B cell (primary cell): ENCODE measurements around the gene HLA-DOB. TPM values are rescaled to one million over a fixed set of nuclear protein-coding genes. Genes with fewer than 3 reads are reported as not detected.

Experiments
- ATAC-seq: fragments of 200-7000 bp; cut with Tn5 transposase; one replicate; pipeline ENCODE4 v1.10.0; 2021; ENCODE audit warnings: low read depth, mild to moderate bottlenecking, moderate number of reproducible peaks, moderate library complexity
- CTCF ChIA-PET: fragments of 350-600 bp; sonication (Branson Sonifier 250); formaldehyde crosslinking; loops from one replicate; lab custom pipeline; 2021; ENCODE audit warnings: antibody characterized with exemption, inconsistent platforms; lab: Charles Lee
- POLR2A ChIA-PET: fragments of 350-600 bp; sonication (Branson Sonifier 250); formaldehyde crosslinking; loops from one replicate; lab custom pipeline; 2021; ENCODE audit warnings: antibody characterized with exemption; lab: Charles Lee
- DNase-seq: peaks from one replicate; pipeline ENCODE4 v3.0.0; 2013
- H2AFZ ChIP-seq: 2 replicates; pipeline ENCODE4 v1.6.1; 2012; ENCODE audit warnings: mild to moderate bottlenecking, low read depth, low read length; ENCODE audit not compliant: insufficient read depth, poor library complexity, severe bottlenecking
- H3K27ac ChIP-seq, 2 donors: 1 replicate in 1 of 2; 2 replicates in 1 of 2; pipeline ENCODE4 v1.5.1; 2012 to 2013; ENCODE audit warnings: low read length in 2 of 2, mild to moderate bottlenecking in 2 of 2, moderate library complexity in 1 of 2
- H3K27me3 ChIP-seq, 4 experiments: fragments of 200-600 bp in 1 of 4; sonication (generic) in 1 of 4; replicated peaks in 1 of 4; 1 replicate in 2 of 4; 2 replicates in 2 of 4; pipeline versions ENCODE4 v1.6.1 to v1.7.0; 2013 to 2016; ENCODE audit warnings: low read length in 3 of 4, mild to moderate bottlenecking in 2 of 4, mixed read lengths in 1 of 4, moderate library complexity in 1 of 4; ENCODE audit not compliant: insufficient read depth in 4 of 4, control insufficient read depth in 3 of 4; ENCODE audit errors: control extremely low read depth in 1 of 4
- H3K36me3 ChIP-seq, 2 experiments: replicated peaks in 1 of 2; 1 replicate in 1 of 2; 2 replicates in 1 of 2; pipeline versions ENCODE4 v1.6.1 to v1.7.1; 2013; ENCODE audit warnings: low read length in 1 of 2; ENCODE audit not compliant: insufficient read depth in 2 of 2, control insufficient read depth in 1 of 2; ENCODE audit errors: control extremely low read depth in 1 of 2, extremely low read depth in 1 of 2
- H3K4me1 ChIP-seq, 2 donors: fragments of 200-600 bp in 1 of 2; sonication (generic) in 1 of 2; 1 replicate in 1 of 2; 2 replicates in 1 of 2; pipeline versions ENCODE4 v1.5.1 to v1.6.1; 2013 to 2017; ENCODE audit warnings: low read length in 2 of 2; ENCODE audit not compliant: control insufficient read depth in 2 of 2, insufficient read depth in 2 of 2
- H3K4me2 ChIP-seq: replicated peaks from 2 replicates; pipeline ENCODE3; 2012; ENCODE audit warnings: mild to moderate bottlenecking, low read depth, low read length; ENCODE audit not compliant: poor library complexity, severe bottlenecking
- H3K4me3 ChIP-seq, 5 experiments: fragments of 200-600 bp in 1 of 5; sonication (generic) in 1 of 5; 1 replicate in 3 of 5; 2 replicates in 2 of 5; pipeline versions ENCODE4 v1.5.1 to v1.7.0; 2011 to 2016; ENCODE audit warnings: low read length in 4 of 5, mild to moderate bottlenecking in 4 of 5, low read depth in 2 of 5, control low read depth in 1 of 5, moderate library complexity in 1 of 5; ENCODE audit not compliant: insufficient read depth in 1 of 5; ENCODE audit errors: control extremely low read depth in 1 of 5, extremely low read depth in 1 of 5
- H3K79me2 ChIP-seq: fragments of 200-600 bp; sonication (generic); one replicate; pipeline ENCODE4 v1.6.0; 2016; ENCODE audit warnings: low read length; ENCODE audit not compliant: control insufficient read depth, insufficient read depth
- H3K9ac ChIP-seq: fragments of 200-600 bp; sonication (generic); 2 replicates; pipeline ENCODE4 v1.6.1; 2017; ENCODE audit warnings: mild to moderate bottlenecking, low read length, moderate library complexity
- H3K9me3 ChIP-seq, 3 donors: one replicate each; pipeline versions ENCODE4 v1.6.1 to v1.7.1; 2013; ENCODE audit warnings: low read length in 2 of 3; ENCODE audit not compliant: control insufficient read depth in 2 of 3, insufficient read depth in 1 of 3; ENCODE audit errors: control extremely low read depth in 1 of 3
- H4K20me1 ChIP-seq: 2 replicates; pipeline ENCODE4 v1.6.0; 2012; ENCODE audit warnings: mild to moderate bottlenecking, low read length; ENCODE audit not compliant: insufficient read depth, control insufficient read depth, poor library complexity, severe bottlenecking
- H3K27ac Mint-ChIP-seq: one replicate; pipeline ENCODE4 v1.8.0; 2021; ENCODE audit warnings: mixed read lengths
- H3K27me3 Mint-ChIP-seq: one replicate; pipeline ENCODE4 v1.8.0; 2021; ENCODE audit warnings: mixed read lengths
- H3K4me1 Mint-ChIP-seq: one replicate; pipeline ENCODE4 v1.8.0; 2021; ENCODE audit warnings: mixed read lengths
- H3K4me3 Mint-ChIP-seq: one replicate; pipeline ENCODE4 v1.8.0; 2021; ENCODE audit warnings: mixed read lengths
- H3K9me3 Mint-ChIP-seq: one replicate; pipeline ENCODE4 v1.8.0; 2022; ENCODE audit warnings: mixed read lengths; ENCODE audit not compliant: insufficient read depth
- EZH2 ChIP-seq: IDR thresholded peaks from 2 replicates; pipeline ENCODE4 v1.6.1; 2012; ENCODE audit warnings: borderline replicate concordance, low read depth, mild to moderate bottlenecking, moderate library complexity, low read length; ENCODE audit not compliant: insufficient read depth, poor library complexity, severe bottlenecking
- WGBS: methylation state at CpG from one replicate; pipeline ENCODE4 v1.1.5; 2013; ENCODE audit warnings: missing lambda C conversion rate; ENCODE audit not compliant: insufficient coverage; 5-methylcytosine and 5-hydroxymethylcytosine counted together
- intact Hi-C: fragments of 100-400 bp; cut with micrococcal nuclease; formaldehyde crosslinking; loops from one replicate; pipeline ENCODE4 v1.10.0; 2022
- polyA plus RNA-seq: library from polyadenylated mRNA; depleted of rRNA; stranded (reverse); fragments of >200 nt; gene quantifications from 2 replicates; pipeline ENCODE4 v1.2.3, GENCODE V29; 2012
- total RNA-seq, 2 donors: library from RNA; stranded (reverse); fragments of 120-200 nt in 1 of 2; gene quantifications; 1 replicate in 1 of 2; 2 replicates in 1 of 2; pipeline versions ENCODE4 v1.2.3 to v1.2.4, GENCODE V29; 2013 to 2022
- TF ChIP-seq, protein P1 (sequence below): fragments of 200-600 bp; IDR thresholded peaks from one replicate; pipeline ENCODE4 v1.8.0; 2022; ENCODE audit warnings: antibody characterized with exemption, mild to moderate bottlenecking

HLA-DOB gene
- total and polyA plus RNA-seq, 2 donors (not counting 1 experiment from before 2014, with no cell fraction given): 109 to 231 TPM

DNA sequence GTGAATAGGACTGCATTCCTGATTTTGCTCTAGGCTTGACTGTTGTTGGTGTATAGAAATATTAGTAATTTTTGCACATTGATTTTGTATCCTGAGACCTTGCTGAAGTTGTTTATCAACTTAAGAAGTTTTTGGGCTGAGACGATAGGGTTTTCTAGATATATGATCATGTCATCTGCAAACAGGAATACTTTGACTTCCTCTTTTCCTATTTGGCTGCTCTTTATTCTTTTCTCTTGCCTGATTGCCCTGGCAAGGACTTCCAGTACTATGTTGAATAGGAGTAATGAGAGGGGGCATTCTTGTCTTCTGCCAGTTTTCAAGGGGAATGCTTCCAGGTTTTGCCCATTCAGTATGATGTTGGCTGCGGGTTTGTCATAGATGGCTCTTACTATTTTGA, 13.4 kb downstream of the HLA-DOB start:
- peaks cover 1 to 15% of the 10 kb centered on the region in 2 experiments for H3K36me3 ChIP-seq
- no CpG with 5 or more reads among the region's 2 CpGs for WGBS
- no peaks in the 10 kb centered on the region for H3K27me3 ChIP-seq
- H3K27ac ChIP-seq: no peak overlapping the region
- Mint-ChIP-seq H3K27me3 (no peaks in the 10 kb centered on the region), H3K4me1 (peaks cover 27% of the 10 kb centered on the region), H3K9me3 (peaks cover 22% of the 10 kb centered on the region), H3K4me3 (no peak overlapping the region), H3K27ac (no peak overlapping the region)
- DNase-seq (no peak), ATAC-seq (no peak)
- POLR2A ChIA-PET: no interaction called here
- H3K9ac ChIP-seq: no peak overlapping the region
- no peak overlapping the region for H3K4me3 ChIP-seq
- H3K4me1 ChIP-seq: peaks cover 0 to 9% of the 10 kb centered on the region in 2 donors
- H3K9me3 ChIP-seq: peaks cover 6 to 23% (median 14%) of the 10 kb centered on the region in 3 donors
- no peak overlapping the region for H2AFZ ChIP-seq
- no peak for TF ChIP-seq EZH2
- TF ChIP-seq, protein P1, sequence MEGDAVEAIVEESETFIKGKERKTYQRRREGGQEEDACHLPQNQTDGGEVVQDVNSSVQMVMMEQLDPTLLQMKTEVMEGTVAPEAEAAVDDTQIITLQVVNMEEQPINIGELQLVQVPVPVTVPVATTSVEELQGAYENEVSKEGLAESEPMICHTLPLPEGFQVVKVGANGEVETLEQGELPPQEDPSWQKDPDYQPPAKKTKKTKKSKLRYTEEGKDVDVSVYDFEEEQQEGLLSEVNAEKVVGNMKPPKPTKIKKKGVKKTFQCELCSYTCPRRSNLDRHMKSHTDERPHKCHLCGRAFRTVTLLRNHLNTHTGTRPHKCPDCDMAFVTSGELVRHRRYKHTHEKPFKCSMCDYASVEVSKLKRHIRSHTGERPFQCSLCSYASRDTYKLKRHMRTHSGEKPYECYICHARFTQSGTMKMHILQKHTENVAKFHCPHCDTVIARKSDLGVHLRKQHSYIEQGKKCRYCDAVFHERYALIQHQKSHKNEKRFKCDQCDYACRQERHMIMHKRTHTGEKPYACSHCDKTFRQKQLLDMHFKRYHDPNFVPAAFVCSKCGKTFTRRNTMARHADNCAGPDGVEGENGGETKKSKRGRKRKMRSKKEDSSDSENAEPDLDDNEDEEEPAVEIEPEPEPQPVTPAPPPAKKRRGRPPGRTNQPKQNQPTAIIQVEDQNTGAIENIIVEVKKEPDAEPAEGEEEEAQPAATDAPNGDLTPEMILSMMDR: no peak
- peaks cover 12% of the 10 kb centered on the region for H3K79me2 ChIP-seq
- no peaks in the 10 kb centered on the region for H4K20me1 ChIP-seq
- no peak overlapping the region for H3K4me2 ChIP-seq
- CTCF ChIA-PET: interaction anchor here (0.8 to 2.0 kb wide), 6 partner anchors 8 to 390 kb away, joined by 3 to 8 read pairs (median 3); no protein-coding TSS in a partner anchor
- intact Hi-C loops: no loop called here

DNA sequence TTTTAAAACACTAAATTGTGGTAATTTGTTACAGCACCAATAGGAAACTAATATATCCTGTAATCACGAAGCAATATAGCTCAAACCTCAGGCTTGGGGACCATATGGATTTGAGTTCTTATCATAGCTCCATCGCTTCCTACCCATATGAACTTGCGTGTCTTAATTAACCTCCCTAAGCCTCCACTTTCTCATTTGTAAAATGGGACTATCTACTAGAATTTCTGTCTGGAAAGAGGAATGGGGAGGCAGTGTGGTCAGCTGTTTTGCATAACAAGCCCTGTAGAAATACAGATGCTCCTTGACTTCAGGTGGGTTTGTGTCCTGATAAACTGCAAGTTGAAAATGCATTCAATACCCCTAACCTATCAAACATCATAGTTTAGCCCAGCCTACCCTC, 17.1 kb downstream of the HLA-DOB start:
- Mint-ChIP-seq H3K27ac (no peak overlapping the region), H3K9me3 (peaks cover 24% of the 10 kb centered on the region), H3K4me1 (peaks cover 35% of the 10 kb centered on the region), H3K4me3 (no peak overlapping the region), H3K27me3 (no peaks in the 10 kb centered on the region)
- TF ChIP-seq EZH2: no peak
- TF ChIP-seq, protein P1: no peak
- Histone ChIP-seq H3K4me2 (no peak overlapping the region), H3K4me1 (peaks cover 15 to 21% of the 10 kb centered on the region in 2 donors), H3K27ac (no peak overlapping the region), H3K27me3 (no peaks in the 10 kb centered on the region), H3K9me3 (peaks cover 6 to 27% (median 12%) of the 10 kb centered on the region in 3 donors), H3K9ac (no peak overlapping the region), H2AFZ (no peak overlapping the region), H3K79me2 (no peaks in the 10 kb centered on the region), H3K36me3 (no peaks in the 10 kb centered on the region), H3K4me3 (no peak overlapping the region), H4K20me1 (no peaks in the 10 kb centered on the region)
- no peak for ATAC-seq
- intact Hi-C loops: loop anchor here (5.0 to 10.0 kb wide), 3 partner anchors 38 to 755 kb away; partner anchors contain the start of genes ATF6B and TAP2
- ChIA-PET CTCF (interaction anchor here (0.5 to 5.9 kb wide), 15 partner anchors 9 to 386 kb away, joined by 3 to 37 read pairs (median 3); partner anchors contain the start of genes PSMB8, PSMB9, TAP1 and TAP2), POLR2A (no interaction called here)
- no CpG with 5 or more reads among the region's 3 CpGs for WGBS
- no peak for DNase-seq
